K562 (cell line): ENCODE measurements around the gene TSTD1. TPM values are rescaled to one million over a fixed set of nuclear protein-coding genes. Genes with fewer than 3 reads are reported as not detected.

Experiments used
- CTBP1 ChIP-seq: fragments of 450-650 bp; IDR thresholded peaks from 2 replicates; pipeline ENCODE4 v1.6.1; 2016; ENCODE audit warnings: borderline replicate concordance
- CTCF ChIP-seq, 3 experiments: IDR thresholded peaks in 2 of 3; conservative IDR thresholded peaks in 1 of 3; 2 replicates each; pipeline ENCODE4 v1.5.1; 2011 to 2012; ENCODE audit warnings: low read length in 3 of 3, mild to moderate bottlenecking in 3 of 3, control low read depth in 2 of 3, improper control_type of control experiment in 1 of 3, inconsistent platforms in 1 of 3, low read depth in 1 of 3, mixed read lengths in 1 of 3, moderate library complexity in 1 of 3; ENCODE audit not compliant: insufficient read depth in 2 of 3
- DMBX1 ChIP-seq: fragments of 250-450 bp; sonication (Bioruptor Pico); IDR thresholded peaks from 2 replicates; pipeline ENCODE4 v1.8.0; 2022; ENCODE audit warnings: inconsistent platforms, mild to moderate bottlenecking, moderate library complexity, borderline replicate concordance
- LCOR ChIP-seq: sonication (generic); formaldehyde crosslinking; IDR thresholded peaks from 2 replicates; pipeline ENCODE4 v1.8.0; 2022; ENCODE audit warnings: mild to moderate bottlenecking, missing genetic modification reagents
- LEF1 ChIP-seq: fragments of 450-650 bp; IDR thresholded peaks from 2 replicates; pipeline ENCODE4 v1.6.1; 2016; ENCODE audit warnings: mild to moderate bottlenecking
- MAX ChIP-seq: sonication (generic); formaldehyde crosslinking; IDR thresholded peaks from 2 replicates; pipeline ENCODE4 v1.9.0; 2022; ENCODE audit warnings: mild to moderate bottlenecking, missing genetic modification reagents
- NBN ChIP-seq: fragments of 450-650 bp; IDR thresholded peaks from 2 replicates; pipeline ENCODE4 v1.6.1; 2016; ENCODE audit warnings: low read depth, mild to moderate bottlenecking
- PPARD ChIP-seq: fragments of 250-450 bp; sonication (Bioruptor Pico); IDR thresholded peaks from 2 replicates; pipeline ENCODE4 v1.8.0; 2022; ENCODE audit warnings: inconsistent platforms, mild to moderate bottlenecking, moderate library complexity
- RAD21 ChIP-seq, 2 experiments: fragments of 250-450 bp in 1 of 2; fragments of 450-650 bp in 1 of 2; sonication (Bioruptor Pico) in 1 of 2; formaldehyde crosslinking in 1 of 2; IDR thresholded peaks in 1 of 2; conservative IDR thresholded peaks in 1 of 2; 2 replicates each; pipeline versions ENCODE4 v1.4.0 to v1.8.0; 2020 to 2022; ENCODE audit warnings: mild to moderate bottlenecking in 2 of 2, moderate library complexity in 1 of 2
- RBM15 ChIP-seq: fragments of 200-400 bp; formaldehyde crosslinking; IDR thresholded peaks from 2 replicates; pipeline ENCODE4 v1.6.1; 2018; ENCODE audit warnings: mild to moderate bottlenecking, low read length, moderate library complexity; ENCODE audit not compliant: insufficient read depth
- REST ChIP-seq, 2 experiments: fragments of 450-650 bp; formaldehyde crosslinking in 1 of 2; IDR thresholded peaks; 2 replicates each; pipeline versions ENCODE4 v1.4.0 to v1.6.1; 2014 to 2020; ENCODE audit warnings: mild to moderate bottlenecking in 2 of 2, borderline replicate concordance in 1 of 2, low read depth in 1 of 2
- SRF ChIP-seq, 2 experiments: fragments of 250-450, 450-650 bp in 1 of 2; sonication (Bioruptor Pico) in 1 of 2; sonication (generic) in 1 of 2; formaldehyde crosslinking; IDR thresholded peaks; 2 replicates each; pipeline versions ENCODE4 v1.5.0 to v1.5.1; 2020 to 2022; ENCODE audit warnings: mild to moderate bottlenecking in 1 of 2, missing genetic modification reagents in 1 of 2
- TCF3 ChIP-seq: sonication (generic); formaldehyde crosslinking; IDR thresholded peaks from 2 replicates; pipeline ENCODE4 v1.4.0; 2020; ENCODE audit warnings: mild to moderate bottlenecking, missing genetic modification reagents
- polyA plus RNA-seq, 8 experiments: library from polyadenylated mRNA; depleted of rRNA in 4 of 8; stranded (reverse) in 5 of 8; unstranded in 3 of 8; fragments of >200 nt; fragmentation: Nextera tagmentation in 2 of 8; fragmentation: Illumina TruSeq in 1 of 8; extraction: Ambion mirVana in 2 of 8; extraction: Trizol in 1 of 8; gene quantifications; 2 replicates each; pipeline versions ENCODE4 v1.2.1 to v1.2.3, GENCODE V29; 2011 to 2014; ENCODE audit warnings: inconsistent platforms in 1 of 8, missing spikeins in 1 of 8
- total RNA-seq, 7 experiments: library from RNA; depleted of rRNA in 6 of 7; stranded (reverse); fragments of >200 nt in 6 of 7; fragmentation: Illumina TruSeq in 2 of 7; extraction: Trizol in 2 of 7; gene quantifications; 2 replicates each; pipeline versions ENCODE4 v1.2.1 to v1.2.3, GENCODE V29; 2011 to 2021; ENCODE audit warnings: low replicate concordance in 1 of 7
- TF ChIP-seq, protein P1 (sequence below): fragments of 250-450 bp; sonication (Bioruptor Pico); IDR thresholded peaks from 2 replicates; pipeline ENCODE4 v1.5.0; 2021

Gene TSTD1
- total and polyA plus RNA-seq, 9 of the 15 experiments (the other 6 are each of a cell fraction or from before 2014, with no cell fraction given), result 0.23 to 0.53 TPM; not detected in 7

GRCh38 chr1:161020509-161021164 is 18.1 kb downstream of the TSTD1 start, which contains the start of gene F11R (continued):
- TF ChIP-seq REST (IDR thresholded peaks at IDR 0.05; ENCODE audit: borderline replicate concordance), result peak; percentile 32
- TF ChIP-seq REST (CRISPR knock-in tag; IDR thresholded peaks at IDR 0.05; ENCODE audit: low read depth), result 0 out of 2 replicates have a peak, but pooled peaks have one; percentile 65
- no peak; a peak in 1 of 4 replicates for TF ChIP-seq SRF (CRISPR knock-in tag; IDR thresholded peaks at IDR 0.05)
- TF ChIP-seq RBM15, result no peak
- TF ChIP-seq CTCF (IDR thresholded peaks at IDR 0.05 in 2 of 3, conservative IDR thresholded peaks at IDR 0.05 in 1 of 3; ENCODE audit: insufficient read depth in 2 of 3, low read depth in 1 of 3, low read length in 3 of 3), result peak; percentile 51 to 60 (median 52)
- peak; percentile 35 to 57 for TF ChIP-seq RAD21 (CRISPR knock-in tag; conservative IDR thresholded peaks at IDR 0.05 in 1 of 2, IDR thresholded peaks at IDR 0.05 in 1 of 2)
- peak; percentile 75; the same call in 1 of the 2 replicates for TF ChIP-seq MAX (CRISPR knock-in tag)
- TF ChIP-seq, protein P1, sequence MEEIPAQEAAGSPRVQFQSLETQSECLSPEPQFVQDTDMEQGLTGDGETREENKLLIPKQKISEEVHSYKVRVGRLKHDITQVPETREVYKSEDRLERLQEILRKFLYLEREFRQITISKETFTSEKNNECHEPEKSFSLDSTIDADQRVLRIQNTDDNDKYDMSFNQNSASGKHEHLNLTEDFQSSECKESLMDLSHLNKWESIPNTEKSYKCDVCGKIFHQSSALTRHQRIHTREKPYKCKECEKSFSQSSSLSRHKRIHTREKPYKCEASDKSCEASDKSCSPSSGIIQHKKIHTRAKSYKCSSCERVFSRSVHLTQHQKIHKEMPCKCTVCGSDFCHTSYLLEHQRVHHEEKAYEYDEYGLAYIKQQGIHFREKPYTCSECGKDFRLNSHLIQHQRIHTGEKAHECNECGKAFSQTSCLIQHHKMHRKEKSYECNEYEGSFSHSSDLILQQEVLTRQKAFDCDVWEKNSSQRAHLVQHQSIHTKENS, result no peak
- TF ChIP-seq LEF1, result peak; percentile 90
- peak; percentile 92 for TF ChIP-seq NBN
- peak; percentile 57; the same call in 1 of the 2 replicates for TF ChIP-seq LCOR (CRISPR knock-in tag)
- peak; percentile 90 for TF ChIP-seq TCF3 (CRISPR knock-in tag)
- peak; percentile 85 for TF ChIP-seq CTBP1
- TF ChIP-seq DMBX1 (CRISPR knock-in tag), result no peak; the same call in 1 of the 2 replicates
- no peak for TF ChIP-seq PPARD
